GM12878 (cell line): ENCODE measurements around the gene PRICKLE3. TPM values are rescaled to one million over a fixed set of nuclear protein-coding genes. Genes with fewer than 3 reads are reported as not detected.
A peak's percentile ranks its signal among the peaks of the same experiment; 100 is the strongest.

Experiments
- BACH1 ChIP-seq: fragments of 450-650 bp; IDR thresholded peaks from 2 replicates; pipeline ENCODE4 v1.6.1; 2017; ENCODE audit warnings: mild to moderate bottlenecking, borderline replicate concordance
- BCLAF1 ChIP-seq: fragments of 450-650 bp; IDR thresholded peaks from 2 replicates; pipeline ENCODE4 v1.6.1; 2017; ENCODE audit warnings: antibody characterized with exemption, mild to moderate bottlenecking, moderate library complexity
- CREB1 ChIP-seq: IDR thresholded peaks from 2 replicates; pipeline ENCODE4 v1.6.1; 2012; ENCODE audit warnings: low read depth, mild to moderate bottlenecking, inconsistent platforms
- CREM ChIP-seq: IDR thresholded peaks from 2 replicates; pipeline ENCODE4 v1.6.1; 2014; ENCODE audit warnings: antibody characterized with exemption, low read depth
- E4F1 ChIP-seq: fragments of 450-650 bp; IDR thresholded peaks from 2 replicates; pipeline ENCODE4 v1.6.1; 2018; ENCODE audit warnings: borderline replicate concordance, mild to moderate bottlenecking; ENCODE audit not compliant: partially characterized antibody
- IKZF1 ChIP-seq: fragments of 450-650 bp; conservative IDR thresholded peaks from 2 replicates; pipeline ENCODE4 v1.6.1; 2017; ENCODE audit warnings: antibody characterized with exemption, mild to moderate bottlenecking
- JUNB ChIP-seq: IDR thresholded peaks from 2 replicates; pipeline ENCODE4 v1.6.1; 2016; ENCODE audit warnings: antibody characterized with exemption, mild to moderate bottlenecking
- KAT2A ChIP-seq: conservative IDR thresholded peaks from 2 replicates; pipeline ENCODE4 v1.6.1; 2011; ENCODE audit warnings: low read depth, low read length; ENCODE audit not compliant: control insufficient read depth
- KLF5 ChIP-seq: fragments of 450-650 bp; IDR thresholded peaks from 2 replicates; pipeline ENCODE4 v1.6.1; 2014; ENCODE audit warnings: mild to moderate bottlenecking; ENCODE audit not compliant: partially characterized antibody
- MYC ChIP-seq: IDR thresholded peaks from 2 replicates; pipeline ENCODE4 v1.6.1; 2011; ENCODE audit warnings: mild to moderate bottlenecking, low read length, moderate library complexity, inconsistent platforms; ENCODE audit not compliant: insufficient read depth, insufficient replicate concordance, insufficient read length, severe bottlenecking
- NR2C2 ChIP-seq: IDR thresholded peaks from 2 replicates; pipeline ENCODE4 v1.6.1; 2011; ENCODE audit warnings: borderline replicate concordance, low read depth; ENCODE audit not compliant: control insufficient read depth, insufficient read length
- NR2F1 ChIP-seq: fragments of 450-650 bp; conservative IDR thresholded peaks from 2 replicates; pipeline ENCODE4 v1.6.1; 2017; ENCODE audit warnings: mild to moderate bottlenecking
- PBX3 ChIP-seq: IDR thresholded peaks from 2 replicates; pipeline ENCODE4 v1.6.1; 2011; ENCODE audit warnings: mild to moderate bottlenecking, low read depth, low read length, moderate library complexity; ENCODE audit not compliant: insufficient replicate concordance
- RAD21 ChIP-seq: IDR thresholded peaks from 2 replicates; pipeline ENCODE4 v1.6.1; 2011; ENCODE audit warnings: mild to moderate bottlenecking, low read depth, low read length, moderate library complexity; ENCODE audit not compliant: insufficient read depth
- SP1 ChIP-seq: IDR thresholded peaks from one replicate; pipeline ENCODE4 v1.6.1; 2011; ENCODE audit warnings: low read depth, low read length
- TARDBP ChIP-seq: IDR thresholded peaks from 2 replicates; pipeline ENCODE4 v1.6.1; 2016; ENCODE audit warnings: borderline replicate concordance
- TBL1XR1 ChIP-seq: IDR thresholded peaks from 2 replicates; pipeline ENCODE4 v1.6.1; 2012; ENCODE audit warnings: low read depth, low read length, improper control_type of control experiment
- TCF3 ChIP-seq: IDR thresholded peaks from 2 replicates; pipeline ENCODE4 v1.6.1; 2012; ENCODE audit warnings: low read depth, mild to moderate bottlenecking, low read length, borderline replicate concordance; ENCODE audit not compliant: insufficient read depth
- YY1 ChIP-seq: IDR thresholded peaks from 2 replicates; pipeline ENCODE4 v1.6.1; 2011; ENCODE audit warnings: low read depth, mild to moderate bottlenecking, low read length
- ZZZ3 ChIP-seq: IDR thresholded peaks from 2 replicates; pipeline ENCODE4 v1.6.1; 2011; ENCODE audit warnings: low read depth; ENCODE audit not compliant: control insufficient read depth, insufficient read length
- polyA plus RNA-seq, 11 experiments: library from polyadenylated mRNA; depleted of rRNA in 4 of 11; unstranded in 6 of 11; stranded (reverse) in 5 of 11; fragments of >200 nt; fragmentation: Nextera tagmentation in 4 of 11; fragmentation: Illumina TruSeq in 1 of 11; extraction: Ambion mirVana in 4 of 11; extraction: Trizol in 1 of 11; gene quantifications; 1 replicate in 1 of 11; 2 replicates in 10 of 11; pipeline versions ENCODE4 v1.2.1 to v1.2.3, GENCODE V29; 2011 to 2016; ENCODE audit warnings: inconsistent platforms in 2 of 11, missing spikeins in 2 of 11, low read depth in 1 of 11
- total RNA-seq, 4 experiments: library from RNA; depleted of rRNA in 3 of 4; stranded (reverse); fragments of >200 nt in 3 of 4; fragmentation: Illumina TruSeq in 1 of 4; extraction: Trizol in 1 of 4; gene quantifications; 2 replicates each; pipeline versions ENCODE4 v1.2.1 to v1.2.3, GENCODE V29; 2013 to 2021
- TF ChIP-seq, protein P1 (sequence below): fragments of 450-650 bp; IDR thresholded peaks from 2 replicates; pipeline ENCODE4 v1.6.1; 2017; ENCODE audit warnings: mild to moderate bottlenecking, low read depth, inconsistent platforms; ENCODE audit not compliant: poor library complexity, severe bottlenecking

The PRICKLE3 gene
- total and polyA plus RNA-seq, 10 of the 15 experiments (the other 5 are each of a cell fraction or from before 2014, with no cell fraction given): 0.69 to 17.4 (median 7.6) TPM

GRCh38 chrX:49163555-49164419 is 22.4 kb downstream of the PRICKLE3 start (continued):
- TF ChIP-seq IKZF1: peak; percentile 68
- TF ChIP-seq TBL1XR1: no peak
- TF ChIP-seq, protein P1, sequence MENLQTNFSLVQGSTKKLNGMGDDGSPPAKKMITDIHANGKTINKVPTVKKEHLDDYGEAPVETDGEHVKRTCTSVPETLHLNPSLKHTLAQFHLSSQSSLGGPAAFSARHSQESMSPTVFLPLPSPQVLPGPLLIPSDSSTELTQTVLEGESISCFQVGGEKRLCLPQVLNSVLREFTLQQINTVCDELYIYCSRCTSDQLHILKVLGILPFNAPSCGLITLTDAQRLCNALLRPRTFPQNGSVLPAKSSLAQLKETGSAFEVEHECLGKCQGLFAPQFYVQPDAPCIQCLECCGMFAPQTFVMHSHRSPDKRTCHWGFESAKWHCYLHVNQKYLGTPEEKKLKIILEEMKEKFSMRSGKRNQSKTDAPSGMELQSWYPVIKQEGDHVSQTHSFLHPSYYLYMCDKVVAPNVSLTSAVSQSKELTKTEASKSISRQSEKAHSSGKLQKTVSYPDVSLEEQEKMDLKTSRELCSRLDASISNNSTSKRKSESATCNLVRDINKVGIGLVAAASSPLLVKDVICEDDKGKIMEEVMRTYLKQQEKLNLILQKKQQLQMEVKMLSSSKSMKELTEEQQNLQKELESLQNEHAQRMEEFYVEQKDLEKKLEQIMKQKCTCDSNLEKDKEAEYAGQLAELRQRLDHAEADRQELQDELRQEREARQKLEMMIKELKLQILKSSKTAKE: peak; percentile 28
- no peak for TF ChIP-seq ZZZ3
- TF ChIP-seq E4F1: peak; percentile 29
- peak; percentile 52; the same call in 1 of the 2 replicates for TF ChIP-seq CREM
- no peak for TF ChIP-seq NR2C2
- TF ChIP-seq PBX3: peak; percentile 85
- peak; percentile 72 for TF ChIP-seq CREB1
- peak; percentile 21 for TF ChIP-seq SP1
- peak; percentile 67; the same call in 1 of the 2 replicates for TF ChIP-seq BCLAF1
- TF ChIP-seq KAT2A: no peak
- no peak for TF ChIP-seq MYC
- TF ChIP-seq BACH1: peak; percentile 70
- TF ChIP-seq NR2F1: peak; percentile 70
- TF ChIP-seq RAD21: peak; percentile 46
- 0 out of 2 replicates have a peak, but pooled peaks have one; percentile 18 for TF ChIP-seq TCF3
- no peak for TF ChIP-seq TARDBP
- peak; percentile 86 for TF ChIP-seq KLF5
- peak; percentile 55 for TF ChIP-seq YY1
- no peak for TF ChIP-seq JUNB
